ENCODE measurements around the gene S100PBP.

DNA sequence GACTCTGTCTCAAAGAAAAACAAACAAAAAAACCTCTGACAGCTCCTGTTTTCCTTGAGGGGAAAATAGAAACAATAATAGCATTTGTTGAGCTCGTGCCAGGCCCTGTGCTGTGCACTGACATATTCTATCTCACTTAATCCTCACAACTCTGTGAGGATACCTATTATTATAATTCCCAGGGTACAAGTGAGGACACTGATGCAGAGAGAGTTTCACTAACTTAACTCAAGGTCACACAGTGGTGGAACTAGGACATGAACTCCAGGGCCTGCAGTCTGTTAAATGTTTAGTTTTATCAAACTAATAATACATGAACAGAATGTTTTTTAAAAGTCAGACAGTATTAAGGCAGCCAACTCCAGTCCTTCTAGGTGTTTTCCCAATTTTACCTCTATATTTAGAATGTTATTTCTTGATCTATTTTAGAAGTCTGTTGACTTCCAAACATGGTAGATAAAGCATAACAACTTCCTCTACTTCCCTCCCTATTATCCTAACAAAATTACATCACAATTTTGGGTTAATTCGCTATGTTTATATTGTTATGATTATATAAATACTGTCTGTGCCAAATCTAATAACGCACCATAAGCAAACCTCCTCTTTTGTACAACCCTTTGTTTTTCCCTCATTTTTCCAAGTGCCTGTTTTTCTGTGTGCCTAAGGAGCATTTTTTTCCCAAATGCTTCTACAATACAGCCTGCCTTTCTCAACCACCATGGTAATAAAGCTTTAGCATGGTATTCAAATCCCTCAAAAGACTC lies 48.4 kb downstream of the S100PBP start:
- TF ChIP-seq, protein P1, sequence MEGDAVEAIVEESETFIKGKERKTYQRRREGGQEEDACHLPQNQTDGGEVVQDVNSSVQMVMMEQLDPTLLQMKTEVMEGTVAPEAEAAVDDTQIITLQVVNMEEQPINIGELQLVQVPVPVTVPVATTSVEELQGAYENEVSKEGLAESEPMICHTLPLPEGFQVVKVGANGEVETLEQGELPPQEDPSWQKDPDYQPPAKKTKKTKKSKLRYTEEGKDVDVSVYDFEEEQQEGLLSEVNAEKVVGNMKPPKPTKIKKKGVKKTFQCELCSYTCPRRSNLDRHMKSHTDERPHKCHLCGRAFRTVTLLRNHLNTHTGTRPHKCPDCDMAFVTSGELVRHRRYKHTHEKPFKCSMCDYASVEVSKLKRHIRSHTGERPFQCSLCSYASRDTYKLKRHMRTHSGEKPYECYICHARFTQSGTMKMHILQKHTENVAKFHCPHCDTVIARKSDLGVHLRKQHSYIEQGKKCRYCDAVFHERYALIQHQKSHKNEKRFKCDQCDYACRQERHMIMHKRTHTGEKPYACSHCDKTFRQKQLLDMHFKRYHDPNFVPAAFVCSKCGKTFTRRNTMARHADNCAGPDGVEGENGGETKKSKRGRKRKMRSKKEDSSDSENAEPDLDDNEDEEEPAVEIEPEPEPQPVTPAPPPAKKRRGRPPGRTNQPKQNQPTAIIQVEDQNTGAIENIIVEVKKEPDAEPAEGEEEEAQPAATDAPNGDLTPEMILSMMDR (IDR thresholded peaks at IDR 0.05), result no peak
- TF ChIP-seq POLR2A (IDR thresholded peaks at IDR 0.05), result no peak

Measured in stomach (tissue), 4 donors.